OCI-LY7 (cell line): ENCODE measurements around the gene PCDHGA1.

Experiments used
- EZH2phosphoT487 ChIP-seq: fragments of 200-600 bp; sonication (generic); IDR thresholded peaks from 2 replicates; pipeline ENCODE4 v1.6.1; 2018; ENCODE audit warnings: low read depth, borderline replicate concordance, mild to moderate bottlenecking, mixed run types, antibody characterized with exemption, low read length, moderate library complexity, mixed read lengths
- TF ChIP-seq, protein P1 (sequence below): fragments of 200-600 bp; sonication (generic); conservative IDR thresholded peaks from 2 replicates; pipeline ENCODE4 v1.5.1; 2014; ENCODE audit warnings: mild to moderate bottlenecking, antibody characterized with exemption, low read length, moderate library complexity, mixed read lengths

GRCh38 chr5:141532726-141533125 lies 202.4 kb downstream of the PCDHGA1 start:
- TF ChIP-seq, protein P1, sequence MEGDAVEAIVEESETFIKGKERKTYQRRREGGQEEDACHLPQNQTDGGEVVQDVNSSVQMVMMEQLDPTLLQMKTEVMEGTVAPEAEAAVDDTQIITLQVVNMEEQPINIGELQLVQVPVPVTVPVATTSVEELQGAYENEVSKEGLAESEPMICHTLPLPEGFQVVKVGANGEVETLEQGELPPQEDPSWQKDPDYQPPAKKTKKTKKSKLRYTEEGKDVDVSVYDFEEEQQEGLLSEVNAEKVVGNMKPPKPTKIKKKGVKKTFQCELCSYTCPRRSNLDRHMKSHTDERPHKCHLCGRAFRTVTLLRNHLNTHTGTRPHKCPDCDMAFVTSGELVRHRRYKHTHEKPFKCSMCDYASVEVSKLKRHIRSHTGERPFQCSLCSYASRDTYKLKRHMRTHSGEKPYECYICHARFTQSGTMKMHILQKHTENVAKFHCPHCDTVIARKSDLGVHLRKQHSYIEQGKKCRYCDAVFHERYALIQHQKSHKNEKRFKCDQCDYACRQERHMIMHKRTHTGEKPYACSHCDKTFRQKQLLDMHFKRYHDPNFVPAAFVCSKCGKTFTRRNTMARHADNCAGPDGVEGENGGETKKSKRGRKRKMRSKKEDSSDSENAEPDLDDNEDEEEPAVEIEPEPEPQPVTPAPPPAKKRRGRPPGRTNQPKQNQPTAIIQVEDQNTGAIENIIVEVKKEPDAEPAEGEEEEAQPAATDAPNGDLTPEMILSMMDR = no peak
- TF ChIP-seq EZH2phosphoT487 = no peak
